GM23338 (cell line): ENCODE results near the gene HSPB8. TPM values are rescaled to one million over a fixed set of nuclear protein-coding genes. Genes with fewer than 3 reads are reported as not detected.

Experiments used
- ATAC-seq: fragments of 200-7000 bp; cut with Tn5 transposase; 3 replicates; pipeline ENCODE4 v1.9.1; 2020
- DNase-seq: peaks from one replicate; pipeline ENCODE4 v3.0.0-alpha.2; 2015; ENCODE audit warnings: low spot score
- H2AFZ ChIP-seq: fragments of 200-600 bp; sonication (generic); 2 replicates; pipeline ENCODE4 v1.8.0; 2016; ENCODE audit warnings: antibody characterized with exemption, mild to moderate bottlenecking, moderate library complexity
- H3F3A ChIP-seq: fragments of 200-600 bp; sonication (generic); replicated peaks from 2 replicates; pipeline ENCODE4 v1.8.0; 2017; ENCODE audit warnings: antibody characterized with exemption, mixed run types, low read depth
- H3K27ac ChIP-seq: fragments of 200-600 bp; sonication (generic); 2 replicates; pipeline ENCODE4 v1.6.1; 2016; ENCODE audit warnings: low read depth
- H3K27me3 ChIP-seq: fragments of 200-600 bp; sonication (generic); 2 replicates; pipeline ENCODE4 v1.8.0; 2016; ENCODE audit warnings: mild to moderate bottlenecking, mixed run types, moderate library complexity; ENCODE audit not compliant: insufficient read depth
- H3K36me3 ChIP-seq: fragments of 200-600 bp; sonication (generic); 2 replicates; pipeline ENCODE4 v1.8.0; 2016; ENCODE audit warnings: mild to moderate bottlenecking; ENCODE audit not compliant: insufficient read depth
- H3K4me1 ChIP-seq: fragments of 200-600 bp; sonication (generic); 2 replicates; pipeline ENCODE4 v1.8.0; 2016; ENCODE audit warnings: mild to moderate bottlenecking, moderate library complexity; ENCODE audit not compliant: insufficient read depth
- H3K4me2 ChIP-seq: fragments of 200-600 bp; sonication (generic); 2 replicates; pipeline ENCODE4 v1.7.1; 2017; ENCODE audit warnings: mixed run types
- H3K4me3 ChIP-seq: fragments of 200-600 bp; sonication (generic); 2 replicates; pipeline ENCODE4 v1.6.1; 2016; ENCODE audit warnings: mixed run types
- H3K79me2 ChIP-seq: fragments of 200-600 bp; sonication (generic); replicated peaks from 2 replicates; pipeline ENCODE4 v1.8.0; 2017; ENCODE audit warnings: mild to moderate bottlenecking; ENCODE audit not compliant: insufficient read depth
- H3K9me2 ChIP-seq: fragments of 200-600 bp; sonication (generic); 2 replicates; pipeline ENCODE4 v1.8.0; 2017; ENCODE audit not compliant: insufficient read depth
- H4K20me1 ChIP-seq: fragments of 200-600 bp; sonication (generic); replicated peaks from 2 replicates; pipeline ENCODE4 v1.8.0; 2017; ENCODE audit warnings: mild to moderate bottlenecking; ENCODE audit not compliant: insufficient read depth
- H3K27ac Mint-ChIP-seq: 2 replicates; pipeline ENCODE4 v1.8.0; 2020; ENCODE audit warnings: inconsistent platforms, mild to moderate bottlenecking, moderate library complexity, mixed read lengths
- H3K27me3 Mint-ChIP-seq: 3 replicates; pipeline ENCODE4 v1.8.0; 2022; ENCODE audit warnings: low read depth, mild to moderate bottlenecking, moderate library complexity, mixed read lengths, inconsistent platforms; ENCODE audit not compliant: insufficient read depth, poor library complexity
- H3K36me3 Mint-ChIP-seq: 3 replicates; pipeline ENCODE4 v1.8.0; 2021; ENCODE audit warnings: low read depth, mild to moderate bottlenecking, inconsistent platforms, moderate library complexity, mixed read lengths
- H3K4me1 Mint-ChIP-seq: 3 replicates; pipeline ENCODE4 v1.8.0; 2020; ENCODE audit warnings: mild to moderate bottlenecking, inconsistent platforms, mixed read lengths
- H3K4me3 Mint-ChIP-seq: 3 replicates; pipeline ENCODE4 v1.8.0; 2021; ENCODE audit warnings: moderate library complexity, mild to moderate bottlenecking, inconsistent platforms, mixed read lengths
- H3K9me3 Mint-ChIP-seq: 3 replicates; pipeline ENCODE4 v1.8.0; 2020; ENCODE audit warnings: moderate library complexity, mild to moderate bottlenecking, inconsistent platforms, mixed read lengths
- CREB1 ChIP-seq: fragments of 250-450 bp; sonication (Bioruptor Pico); IDR thresholded peaks from 2 replicates; pipeline ENCODE4 v1.5.0; 2020; ENCODE audit warnings: low read depth, mild to moderate bottlenecking, moderate library complexity
- CTCF ChIP-seq, 2 experiments: fragments of 200-600 bp in 1 of 2; sonication (generic) in 1 of 2; conservative IDR thresholded peaks; 2 replicates each; pipeline versions ENCODE4 v1.5.1 to v1.6.1; 2016 to 2017; ENCODE audit warnings: antibody characterized with exemption in 2 of 2, low read depth in 2 of 2, mild to moderate bottlenecking in 2 of 2, moderate library complexity in 1 of 2
- ETS1 ChIP-seq: IDR thresholded peaks from 2 replicates; pipeline ENCODE4 v1.6.1; 2016; ENCODE audit warnings: antibody characterized with exemption
- EZH2 ChIP-seq: fragments of 200-600 bp; sonication (generic); IDR thresholded peaks from one replicate; pipeline ENCODE4 v1.8.0; 2017; ENCODE audit warnings: antibody characterized with exemption, mild to moderate bottlenecking, low read depth; ENCODE audit not compliant: unreplicated experiment
- EZH2phosphoT487 ChIP-seq: fragments of 200-600 bp; sonication (generic); IDR thresholded peaks from one replicate; pipeline ENCODE4 v1.8.1; 2018; ENCODE audit warnings: antibody characterized with exemption; ENCODE audit not compliant: unreplicated experiment
- JUNB ChIP-seq: IDR thresholded peaks from one replicate; pipeline ENCODE4 v1.6.1; 2016; ENCODE audit warnings: antibody characterized with exemption; ENCODE audit not compliant: unreplicated experiment
- POLR2AphosphoS5 ChIP-seq: IDR thresholded peaks from 2 replicates; pipeline ENCODE4 v1.6.1; 2016; ENCODE audit warnings: antibody characterized with exemption, low read depth
- REST ChIP-seq: IDR thresholded peaks from one replicate; pipeline ENCODE4 v1.6.1; 2018; ENCODE audit warnings: antibody characterized with exemption; ENCODE audit not compliant: unreplicated experiment
- ZNF114 ChIP-seq: fragments of 250-450 bp; sonication (Bioruptor Pico); IDR thresholded peaks from 2 replicates; pipeline ENCODE4 v1.5.0; 2020; ENCODE audit warnings: mild to moderate bottlenecking, moderate library complexity
- ZNF331 ChIP-seq: fragments of 250-450 bp; sonication (Bioruptor Pico); IDR thresholded peaks from 2 replicates; pipeline ENCODE4 v1.5.0; 2020; ENCODE audit warnings: low read depth, mild to moderate bottlenecking, moderate library complexity
- ZNF462 ChIP-seq: fragments of 250-450 bp; sonication (Bioruptor Pico); IDR thresholded peaks from 2 replicates; pipeline ENCODE4 v1.5.0; 2020; ENCODE audit warnings: mild to moderate bottlenecking, moderate library complexity
- polyA plus RNA-seq: library from polyadenylated mRNA; unstranded; fragments of >200 nt; fragmentation: Nextera tagmentation; extraction: Ambion mirVana; gene quantifications from 2 replicates; pipeline ENCODE4 v1.2.1, GENCODE V29; 2016
- total RNA-seq: library from RNA; depleted of rRNA; stranded (reverse); fragments of >200 nt; shearing (Covaris generic); gene quantifications from 2 replicates; pipeline ENCODE4 v1.2.3, GENCODE V29; 2014

HSPB8 gene
- total and polyA plus RNA-seq, 2 experiments from 2014 or later = 3.5 to 4.8 TPM

- Histone ChIP-seq H3F3A (0 out of 2 replicates have a peak, but pooled peaks cover under 1% of the 10 kb centered on the region), H3K27me3 (no peaks in the 10 kb centered on the region), H3K27ac (no peak overlapping the region), H2AFZ (no peak overlapping the region; the same call in 1 of the 2 replicates), H3K4me2 (no peak overlapping the region), H3K4me3 (no peak overlapping the region), H3K9me2 (no peaks in the 10 kb centered on the region), H3K36me3 (no peaks in the 10 kb centered on the region), H4K20me1 (no peaks in the 10 kb centered on the region), H3K4me1 (peaks cover 12% of the 10 kb centered on the region), H3K79me2 (no peaks in the 10 kb centered on the region)
- H3K27me3 Mint-ChIP-seq = no peaks in the 10 kb centered on the region
- H3K4me3 Mint-ChIP-seq = no peak overlapping the region
- H3K36me3 Mint-ChIP-seq = no peaks in the 10 kb centered on the region
- peaks cover 3% of the 10 kb centered on the region; the same call in 1 of the 3 replicates for H3K9me3 Mint-ChIP-seq
- peaks cover 18% of the 10 kb centered on the region for H3K4me1 Mint-ChIP-seq
- TF ChIP-seq EZH2phosphoT487 = no peak
- TF ChIP-seq ZNF331 (CRISPR knock-in tag) = no peak
- no peak for TF ChIP-seq POLR2AphosphoS5
- TF ChIP-seq EZH2 = no peak
- TF ChIP-seq ZNF114 (CRISPR knock-in tag) = no peak
- TF ChIP-seq CTCF (conservative IDR thresholded peaks at IDR 0.05; ENCODE audit: low read depth in 2 of 2) = no peak
- no peak for TF ChIP-seq ZNF462
- no peak for TF ChIP-seq ETS1
- TF ChIP-seq CREB1 (CRISPR knock-in tag) = no peak
- TF ChIP-seq JUNB = no peak
- no peak for TF ChIP-seq REST
- ATAC-seq (no peak), DNase-seq (no peak)
- no peak overlapping the region for H3K27ac Mint-ChIP-seq
Measured at GRCh38 chr12:119241049-119241448, 62.3 kb downstream of the HSPB8 start.
